GM12878 (cell line): ENCODE measurements around the gene SMIM38. TPM values are rescaled to one million over a fixed set of nuclear protein-coding genes. Genes with fewer than 3 reads are reported as not detected.

Experiments
- ATAC-seq: fragments of 200-7000 bp; cut with Tn5 transposase; 3 replicates; pipeline ENCODE4 v1.9.1; 2020; ENCODE audit warnings: mild to moderate bottlenecking, moderate library complexity
- BruUV-seq: library from RNA; stranded (reverse); fragments of 400-500 nt; replicated peaks from 2 replicates; lab custom pipeline; 2021; lab: Mats Ljungman, UMichigan
- CTCF ChIA-PET: fragments of 300-600 bp; sonication (Branson Sonifier 250); formaldehyde crosslinking; extraction: SDS; loops from one replicate; lab custom pipeline; 2021; ENCODE audit warnings: inconsistent platforms; lab: Yijun Ruan, JAX
- POLR2A ChIA-PET: fragments of 350-600 bp; formaldehyde crosslinking; extraction: SDS; loops from one replicate; lab custom pipeline; 2021; ENCODE audit warnings: inconsistent platforms; lab: Charles Lee
- RAD21 ChIA-PET: fragments of 300-600 bp; sonication (Branson Sonifier 250); formaldehyde crosslinking; loops from one replicate; lab custom pipeline; 2023; ENCODE audit warnings: antibody characterized with exemption; ENCODE audit not compliant: unreplicated experiment; lab: Charles Lee
- SMC1A ChIA-PET: fragments of 300-600 bp; sonication (Branson Sonifier 250); formaldehyde crosslinking; loops from one replicate; lab custom pipeline; 2023; ENCODE audit not compliant: unreplicated experiment, uncharacterized antibody; lab: Charles Lee
- DNase-seq: peaks from one replicate; pipeline ENCODE4 v3.0.0-alpha.2; 2011; ENCODE audit warnings: low read depth, low spot score
- FAIRE-seq: peaks from 3 replicates; lab custom pipeline; 2011; peaks lifted over from hg19 to GRCh38; lab: Jason Lieb, UNC
- H2AFZ ChIP-seq: 2 replicates; pipeline ENCODE4 v1.6.0; 2011; ENCODE audit warnings: low read depth, low read length, control low read depth; ENCODE audit not compliant: control insufficient read depth
- H3K27ac ChIP-seq: 2 replicates; pipeline ENCODE4 v1.5.1; 2011; ENCODE audit warnings: control low read depth; ENCODE audit not compliant: control insufficient read depth, insufficient read depth
- H3K27me3 ChIP-seq, 2 experiments: replicated peaks in 1 of 2; 2 replicates each; pipeline versions ENCODE4 v1.6.0 to v1.6.1; 2011; ENCODE audit warnings: low read length in 1 of 2; ENCODE audit not compliant: control insufficient read depth in 2 of 2, insufficient read depth in 2 of 2
- H3K36me3 ChIP-seq, 2 experiments: 2 replicates each; pipeline ENCODE4 v1.5.1; 2011; ENCODE audit warnings: low read length in 1 of 2; ENCODE audit not compliant: control insufficient read depth in 2 of 2, insufficient read depth in 2 of 2
- H3K4me1 ChIP-seq: 2 replicates; pipeline ENCODE4 v1.6.1; 2011; ENCODE audit warnings: mild to moderate bottlenecking, low read length, moderate library complexity, mixed read lengths; ENCODE audit not compliant: control insufficient read depth, insufficient read depth
- H3K4me2 ChIP-seq: 2 replicates; pipeline ENCODE4 v1.6.0; 2011; ENCODE audit warnings: control low read depth; ENCODE audit not compliant: control insufficient read depth, insufficient read depth
- H3K4me3 ChIP-seq: fragments of 200-600 bp; sonication (generic); 2 replicates; pipeline ENCODE4 v1.5.1; 2016
- H3K79me2 ChIP-seq: 2 replicates; pipeline ENCODE4 v1.6.0; 2011; ENCODE audit warnings: low read length; ENCODE audit not compliant: control insufficient read depth, insufficient read depth
- H3K9ac ChIP-seq: 2 replicates; pipeline ENCODE4 v1.8.0; 2011; ENCODE audit warnings: low read length, control low read depth, mixed read lengths; ENCODE audit not compliant: control insufficient read depth, insufficient read depth
- H3K9me3 ChIP-seq: replicated peaks from 3 replicates; pipeline ENCODE4 v1.5.1; 2011; ENCODE audit warnings: mild to moderate bottlenecking, low read length; ENCODE audit not compliant: control insufficient read depth, insufficient read depth
- H4K20me1 ChIP-seq: 2 replicates; pipeline ENCODE4 v1.6.0; 2011; ENCODE audit not compliant: control insufficient read depth, insufficient read depth
- CEBPB ChIP-seq, 2 experiments: fragments of 150-350 bp in 1 of 2; IDR thresholded peaks; 2 replicates each; pipeline ENCODE4 v1.6.1; 2012 to 2014; ENCODE audit warnings: low read depth in 2 of 2, low read length in 2 of 2, borderline replicate concordance in 1 of 2, inconsistent platforms in 1 of 2
- E2F8 ChIP-seq: fragments of 450-650 bp; IDR thresholded peaks from 2 replicates; pipeline ENCODE4 v1.6.1; 2018; ENCODE audit warnings: mild to moderate bottlenecking, low read depth, moderate library complexity; ENCODE audit not compliant: partially characterized antibody
- HSF1 ChIP-seq: fragments of 150-350 bp; IDR thresholded peaks from 2 replicates; pipeline ENCODE4 v1.6.1; 2014; ENCODE audit warnings: mild to moderate bottlenecking, low read depth, low read length
- LARP7 ChIP-seq: fragments of 450-650 bp; IDR thresholded peaks from 2 replicates; pipeline ENCODE4 v1.6.1; 2017; ENCODE audit warnings: mild to moderate bottlenecking
- PAX5 ChIP-seq: IDR thresholded peaks from 2 replicates; pipeline ENCODE4 v1.6.1; 2011; ENCODE audit warnings: low read depth, low read length, borderline replicate concordance
- WGBS: methylation state at CpG from one replicate; pipeline ENCODE4 v1.1.6; 2016; ENCODE audit warnings: low lambda C conversion rate; ENCODE audit not compliant: insufficient replicate concordance, insufficient coverage; ENCODE audit errors: missing lambda C conversion rate; 5-methylcytosine and 5-hydroxymethylcytosine counted together
- in situ Hi-C: fragments of 300-500 bp; cut with MboI; formaldehyde crosslinking; loops from 9 replicates; pipeline ENCODE4 v1.14.3; 2018; ENCODE audit warnings: mixed read lengths
- intact Hi-C: fragments of 100-400 bp; cut with micrococcal nuclease; formaldehyde crosslinking; loops from one replicate; pipeline ENCODE4 v1.14.2; 2022; ENCODE audit not compliant: unreplicated experiment
- polyA plus RNA-seq, 11 experiments: library from polyadenylated mRNA; depleted of rRNA in 4 of 11; unstranded in 6 of 11; stranded (reverse) in 5 of 11; fragments of >200 nt; fragmentation: Nextera tagmentation in 4 of 11; fragmentation: Illumina TruSeq in 1 of 11; extraction: Ambion mirVana in 4 of 11; extraction: Trizol in 1 of 11; gene quantifications; 1 replicate in 1 of 11; 2 replicates in 10 of 11; pipeline versions ENCODE4 v1.2.1 to v1.2.3, GENCODE V29; 2011 to 2016; ENCODE audit warnings: inconsistent platforms in 2 of 11, missing spikeins in 2 of 11, low read depth in 1 of 11
- total RNA-seq, 4 experiments: library from RNA; depleted of rRNA in 3 of 4; stranded (reverse); fragments of >200 nt in 3 of 4; fragmentation: Illumina TruSeq in 1 of 4; extraction: Trizol in 1 of 4; gene quantifications; 2 replicates each; pipeline versions ENCODE4 v1.2.1 to v1.2.3, GENCODE V29; 2013 to 2021

Gene SMIM38
- total and polyA plus RNA-seq, 10 of the 15 experiments (the other 5 are each of a cell fraction or from before 2014, with no cell fraction given), result 0.15 to 5.0 (median 2.1) TPM; not detected in 1

DNA sequence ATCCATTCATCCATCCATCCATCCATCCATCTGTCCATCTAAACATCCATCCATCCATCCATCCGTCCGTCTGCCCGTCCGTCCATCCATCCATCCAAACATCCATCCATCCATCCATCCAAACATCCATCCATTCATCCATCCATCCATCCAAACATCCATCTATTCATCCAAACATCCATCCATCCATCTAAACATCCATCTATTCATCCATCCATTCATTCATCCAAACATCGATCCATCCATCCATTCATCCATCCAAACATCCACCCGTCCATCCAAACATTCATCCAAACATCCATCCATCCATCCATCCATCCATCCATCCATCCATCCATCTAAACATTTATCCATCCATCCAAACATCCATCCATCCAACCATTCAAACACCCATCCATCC is 45.3 kb upstream of the SMIM38 start:
- CTCF ChIA-PET, result interaction anchor here (1.4 kb wide), 1 partner anchor 560 kb away, joined by 6 read pairs; no protein-coding TSS in a partner anchor
- Histone ChIP-seq H3K27ac (no peak overlapping the region), H3K9me3 (no peaks in the 10 kb centered on the region; the same call in 1 of the 3 replicates), H3K4me2 (no peak overlapping the region), H3K4me1 (no peaks in the 10 kb centered on the region), H4K20me1 (no peaks in the 10 kb centered on the region), H3K4me3 (no peak overlapping the region), H3K36me3 (no peaks in the 10 kb centered on the region), H2AFZ (no peak overlapping the region), H3K9ac (no peak overlapping the region), H3K27me3 (no peaks in the 10 kb centered on the region; a peak in 1 of 4 replicates), H3K79me2 (no peaks in the 10 kb centered on the region)
- FAIRE-seq, result peak; percentile 47
- POLR2A ChIA-PET, result no interaction called here
- in situ Hi-C loops, result no loop called here
- RAD21 ChIA-PET, result no interaction called here
- no peak for DNase-seq
- intact Hi-C loops, result no loop called here
- SMC1A ChIA-PET, result no interaction called here
- no peak for TF ChIP-seq HSF1
- TF ChIP-seq PAX5, result no peak
- TF ChIP-seq CEBPB (IDR thresholded peaks at IDR 0.05; ENCODE audit: borderline replicate concordance in 1 of 2, low read depth in 2 of 2, low read length in 2 of 2), result no peak
- no peak for TF ChIP-seq LARP7
- TF ChIP-seq E2F8, result no peak
- ATAC-seq, result no peak
- 73% methylated on average over 6 of the region's 6 CpGs for WGBS
- no TSS peak for BruUV-seq
